ENCODE results near the gene SLC7A11. TPM values are rescaled to one million over a fixed set of nuclear protein-coding genes. Genes with fewer than 3 reads are reported as not detected.

Gene SLC7A11
- total and polyA plus RNA-seq, 2 of the 4 experiments (the other 2 are of a cell fraction) = 8.3 to 24.7 TPM

- intact Hi-C loops (cut with micrococcal nuclease) (loop anchor here (1.0 to 5.0 kb wide), 3 partner anchors 253 to 440 kb away; no protein-coding TSS in a partner anchor), in situ Hi-C loops (cut with MboI; ENCODE audit: low sequenced_read_pairs) (no loop called here), dilution Hi-C loops (cut with HindIII; ENCODE audit: low sequenced_read_pairs, unreplicated experiment) (no loop called here)
- peak overlapping the region; percentile 86 for H3K56ac ChIP-seq (ENCODE audit: extremely low read depth, insufficient read depth, low read length)
- H2BK120ac ChIP-seq (ENCODE audit: low read depth, low read length) = peak overlapping the region; percentile 97
- peak overlapping the region; percentile 93 for H3K14ac ChIP-seq (replicated peaks; ENCODE audit: low read depth, low read length)
- peaks cover 0 to 20% of the 10 kb centered on the region in 2 experiments; a peak in 3 of 4 replicates for H3K79me1 ChIP-seq (ENCODE audit: low read depth in 1 of 2, low read length in 2 of 2)
- H3K27me3 ChIP-seq (ENCODE audit: control insufficient read depth, insufficient read depth, low read length) = no peaks in the 10 kb centered on the region
- DNase-seq = peak; percentile 38
- H2AK5ac ChIP-seq (ENCODE audit: low read depth, low read length) = peak overlapping the region; percentile 97
- TF ChIP-seq CHD1 (IDR thresholded peaks at IDR 0.05; ENCODE audit: low read depth, low read length) (0 out of 2 replicates have a peak, but pooled peaks have one; percentile 24), ELK1 (IDR thresholded peaks at IDR 0.05; ENCODE audit: borderline replicate concordance, low read depth, low read length) (no peak)
- H3K9me3 ChIP-seq (ENCODE audit: control insufficient read depth, insufficient read depth, low read length) = no peaks in the 10 kb centered on the region; the same call in 1 of the 2 replicates
- CTCF ChIA-PET = interaction anchor here (1.1 kb wide), 1 partner anchor 10 kb away, joined by 3 read pairs; no protein-coding TSS in a partner anchor
- H3K27ac ChIP-seq (ENCODE audit: insufficient read depth, low read length) = peak overlapping the region; percentile 92
- peak overlapping the region; percentile 99 for H3K23ac ChIP-seq (ENCODE audit: low read depth, low read length)
- H4K8ac ChIP-seq (ENCODE audit: low read depth in 2 of 2, low read length in 2 of 2) = peak overlapping the region; percentile 84 to 89
- no peaks in the 10 kb centered on the region for H3K36me3 ChIP-seq (ENCODE audit: control insufficient read depth, insufficient read depth, low read length)
- H2AFZ ChIP-seq (replicated peaks; ENCODE audit: low read length, poor library complexity) = peak overlapping the region; percentile 54
- peak overlapping the region; percentile 94; the same call in 2 of the 3 replicates for H2BK15ac ChIP-seq (ENCODE audit: low read depth, low read length)
- H3K4me3 ChIP-seq (ENCODE audit: insufficient read depth, low read depth, low read length) = peak overlapping the region; percentile 75
- H4K5ac ChIP-seq (ENCODE audit: low read depth, low read length) = peak overlapping the region; percentile 83
- peak overlapping the region; percentile 86 for H3K9ac ChIP-seq (ENCODE audit: low read depth, low read length)
- TSS peak; percentile 92 for BruUV-seq (replicated peaks)
- POLR2A ChIA-PET (ENCODE audit: unreplicated experiment) = interaction anchor here (0.6 to 1.0 kb wide), 3 partner anchors 12 to 782 kb away, joined by 3 to 4 read pairs (median 3); no protein-coding TSS in a partner anchor
- no peaks in the 10 kb centered on the region for H3K9me1 ChIP-seq (ENCODE audit: insufficient read depth, low read length)
- ATAC-seq (ENCODE audit: low read depth) = peak; percentile 23
- peak overlapping the region; percentile 99 for H3K4ac ChIP-seq (ENCODE audit: low read depth, low read length)
- no CpG with 5 or more reads among the region's 13 CpGs for WGBS, 2 experiments (ENCODE audit: extremely low coverage in 2 of 2, insufficient read length in 1 of 2)
- peaks cover 4% of the 10 kb centered on the region; the same call in 1 of the 2 replicates for H3K4me1 ChIP-seq (ENCODE audit: control insufficient read depth, insufficient read depth, low read length)
- peak overlapping the region; percentile 92 for H2BK20ac ChIP-seq (ENCODE audit: low read depth, low read length)
- H3K18ac ChIP-seq (ENCODE audit: low read depth, low read length) = peak overlapping the region; percentile 89
- no peaks in the 10 kb centered on the region for H4K20me1 ChIP-seq (ENCODE audit: insufficient read depth, low read length)
- H4K91ac ChIP-seq (ENCODE audit: insufficient read depth, low read depth, low read length) = peak overlapping the region; percentile 97
- peak overlapping the region; percentile 97 for H2AK9ac ChIP-seq (replicated peaks; ENCODE audit: low read depth, low read length, poor library complexity)
- H2BK5ac ChIP-seq (ENCODE audit: low read depth, low read length, poor library complexity, severe bottlenecking) = peak overlapping the region; percentile 88
- peak overlapping the region; percentile 82 for H3K4me2 ChIP-seq (ENCODE audit: low read depth, low read length)
These were observed 671 bp downstream of the SLC7A11 start for GRCh38 chr4:138241281-138242075.

Data from IMR-90 (cell line).